Left kidney (tissue), 2 donors: ENCODE results near the gene NTRK2. TPM values are rescaled to one million over a fixed set of nuclear protein-coding genes. Genes with fewer than 3 reads are reported as not detected.

Experiments
- DNase-seq: peaks from one replicate; pipeline ENCODE4 v3.0.0-alpha.2; 2013
- polyA plus RNA-seq: library from polyadenylated mRNA; unstranded; fragments of 120-200 nt; gene quantifications from one replicate; pipeline ENCODE4 v1.2.1, GENCODE V29; 2013; ENCODE audit not compliant: insufficient read length

The NTRK2 gene
- polyA plus RNA-seq, 1 donor = 105 TPM

- no peak for DNase-seq
Measured at GRCh38 chr9:84974855-84975254, 305.3 kb downstream of the NTRK2 start.

DNA sequence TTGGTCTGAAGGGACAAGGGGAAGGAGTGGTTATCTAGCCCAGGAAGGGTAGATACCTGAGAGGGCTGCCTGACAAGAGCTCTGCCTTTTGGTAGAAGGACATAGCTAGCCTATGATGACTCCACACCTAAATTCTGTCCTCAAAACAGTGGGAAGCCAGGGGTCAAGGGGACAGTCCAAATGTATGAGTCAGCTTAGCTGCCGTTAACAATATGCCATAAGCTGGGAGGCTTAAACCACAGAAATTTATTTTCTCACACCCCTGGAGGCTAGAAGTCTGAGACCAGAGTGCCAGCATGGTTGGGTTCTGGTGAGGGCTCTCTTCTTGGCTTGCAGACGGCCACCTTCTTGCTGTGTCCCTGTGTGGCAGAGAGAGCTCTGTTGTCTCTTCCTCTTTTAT is 306.4 kb downstream of the NTRK2 start:
- DNase-seq = no peak

DNA sequence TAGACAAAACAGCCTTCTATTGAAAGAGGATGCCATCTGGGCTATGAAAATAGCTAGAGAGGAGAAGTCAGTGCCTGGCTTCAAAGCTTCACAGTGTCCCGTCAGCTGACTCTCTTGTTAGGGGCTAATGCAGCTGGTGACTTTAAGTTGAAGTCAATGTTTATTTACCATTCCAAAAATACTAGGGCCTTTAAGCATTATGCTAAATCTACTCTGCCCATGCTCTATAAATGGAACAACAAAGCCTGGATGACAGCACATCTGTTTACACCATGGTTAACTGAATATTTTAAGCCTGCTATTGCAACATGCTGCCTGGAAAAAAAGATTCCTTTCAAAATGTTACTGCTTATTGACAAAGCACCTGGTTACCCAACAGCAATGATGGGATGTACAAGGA is 309.1 kb downstream of the NTRK2 start:
- DNase-seq = no peak

DNA sequence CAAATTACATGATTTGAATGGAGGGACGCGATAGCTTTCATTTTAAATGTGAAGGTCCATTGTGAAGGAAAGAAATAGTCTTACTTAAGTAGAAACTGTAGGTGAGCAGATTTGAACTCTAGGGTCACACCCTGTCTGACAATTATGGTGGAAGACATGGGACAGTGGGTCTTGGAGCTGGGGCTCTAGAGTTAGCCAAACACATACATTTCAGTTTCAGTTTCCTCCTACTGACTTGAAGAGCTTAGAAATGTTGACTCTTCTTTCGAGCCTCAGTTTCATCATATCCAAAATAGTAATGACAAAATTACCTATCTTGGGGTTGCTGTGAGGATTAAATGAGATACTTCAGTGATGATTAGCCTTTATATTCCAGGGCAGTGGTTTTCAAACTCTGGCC is 314.2 kb downstream of the NTRK2 start:
- DNase-seq = no peak

GRCh38 chr9:84988621-84989020 is 319.1 kb downstream of the NTRK2 start:
- no peak for DNase-seq

DNA sequence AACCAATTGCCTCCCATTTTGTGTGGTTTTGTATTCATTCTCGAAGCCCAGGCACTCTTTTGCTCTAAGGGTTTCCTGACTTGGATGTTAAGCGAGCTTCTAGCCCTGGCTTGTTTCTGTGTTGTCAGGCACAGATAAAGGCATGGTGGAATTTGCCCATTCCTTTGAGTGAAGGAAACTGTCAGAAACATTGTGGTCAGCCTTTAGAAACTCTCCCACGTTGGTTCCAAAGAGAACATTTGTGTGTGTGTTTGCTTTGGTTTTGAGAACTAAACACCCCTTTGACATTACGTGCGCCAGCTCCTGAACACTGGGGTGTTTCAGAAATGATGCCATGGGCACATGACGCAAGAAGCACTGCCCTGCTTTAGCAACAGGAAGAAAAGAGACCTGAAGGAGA is 320.9 kb downstream of the NTRK2 start:
- DNase-seq = no peak

DNA sequence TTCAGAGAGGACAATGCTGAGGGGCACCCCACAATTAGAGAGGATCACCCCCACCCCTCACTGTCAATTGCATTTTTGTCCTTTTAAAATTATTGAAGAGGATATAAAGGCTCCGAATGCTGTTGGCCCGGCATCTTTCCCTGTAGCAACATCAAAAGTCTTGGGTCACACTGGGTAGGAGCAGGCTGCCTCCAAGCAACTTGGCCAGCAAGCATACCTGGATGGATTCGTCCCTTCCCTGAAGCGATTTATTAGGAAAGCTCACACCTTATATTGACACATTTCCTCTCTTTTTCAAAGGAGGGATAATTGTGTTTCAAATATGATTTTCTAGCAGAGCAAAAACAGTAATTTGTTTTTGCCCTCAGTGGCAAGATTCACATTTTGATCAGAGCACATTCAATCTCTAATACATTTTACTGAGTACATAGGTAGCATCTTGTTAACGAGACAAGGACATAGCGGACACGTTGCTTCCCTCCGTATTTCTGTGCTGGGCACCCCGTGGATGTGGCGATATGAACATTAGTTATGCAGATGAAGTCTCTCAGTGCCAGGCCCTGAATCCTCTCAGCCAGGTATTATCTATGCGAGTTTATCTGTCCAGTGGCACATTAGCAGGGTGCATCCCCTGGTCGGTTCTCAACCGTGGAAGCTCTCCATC is 321.5 kb downstream of the NTRK2 start:
- no peak for DNase-seq

DNA sequence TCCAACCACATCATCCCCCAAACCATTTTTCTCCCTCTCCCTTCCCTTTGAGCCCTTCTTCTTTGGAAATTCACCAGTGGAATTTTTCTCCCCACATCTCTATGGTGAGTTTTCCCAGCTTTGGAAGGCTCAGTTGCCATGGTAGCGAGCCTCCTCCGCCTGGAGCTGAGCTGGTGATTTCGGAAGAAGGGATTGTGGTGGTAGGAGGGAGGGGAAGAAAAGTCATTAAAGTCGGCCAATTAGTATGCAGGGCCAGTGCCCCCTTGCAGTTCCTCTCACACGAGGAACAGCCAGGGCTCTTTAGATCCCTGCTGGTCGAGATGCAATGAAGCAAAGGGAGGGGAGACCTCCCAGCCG is 322.0 kb downstream of the NTRK2 start:
- DNase-seq = no peak

DNA sequence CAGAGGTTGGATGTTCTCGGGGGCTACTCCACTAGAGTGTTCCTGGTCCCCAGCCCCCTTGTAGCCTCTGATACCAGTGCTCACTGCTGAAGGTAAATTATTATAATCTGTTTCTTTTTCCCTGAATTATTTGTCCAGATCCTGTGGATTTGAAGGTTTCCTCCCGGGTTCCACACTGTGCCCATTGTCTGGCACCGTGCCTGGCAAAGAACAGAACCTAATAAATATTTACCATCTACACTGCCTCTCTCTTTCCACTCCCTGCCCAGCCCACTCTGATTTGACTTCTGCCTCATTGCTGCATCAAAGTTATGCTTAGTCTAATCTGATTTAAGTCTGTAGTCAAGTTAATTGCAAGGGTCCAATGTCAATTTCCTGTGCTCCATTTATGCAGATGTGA is 322.9 kb downstream of the NTRK2 start:
- no peak for DNase-seq

DNA sequence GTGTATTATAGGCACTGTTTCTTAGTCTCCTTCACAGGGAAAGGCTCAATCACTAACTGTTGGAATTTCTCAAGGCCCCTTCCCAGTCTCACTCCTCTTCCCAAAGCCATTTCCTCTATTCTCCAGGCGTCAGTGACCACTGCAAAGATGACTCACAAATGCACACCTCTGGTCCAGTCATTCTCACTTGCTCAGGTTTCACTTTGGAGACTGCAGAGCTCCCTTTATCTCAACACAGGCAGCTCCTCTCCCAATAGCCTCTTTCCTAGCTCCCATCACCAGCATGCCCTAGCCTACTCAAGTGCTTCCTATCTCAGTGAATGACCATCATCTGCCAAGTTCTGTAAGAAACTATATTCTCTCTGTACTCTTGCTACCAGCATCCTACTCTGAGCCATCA is 323.6 kb downstream of the NTRK2 start:
- DNase-seq = no peak

DNA sequence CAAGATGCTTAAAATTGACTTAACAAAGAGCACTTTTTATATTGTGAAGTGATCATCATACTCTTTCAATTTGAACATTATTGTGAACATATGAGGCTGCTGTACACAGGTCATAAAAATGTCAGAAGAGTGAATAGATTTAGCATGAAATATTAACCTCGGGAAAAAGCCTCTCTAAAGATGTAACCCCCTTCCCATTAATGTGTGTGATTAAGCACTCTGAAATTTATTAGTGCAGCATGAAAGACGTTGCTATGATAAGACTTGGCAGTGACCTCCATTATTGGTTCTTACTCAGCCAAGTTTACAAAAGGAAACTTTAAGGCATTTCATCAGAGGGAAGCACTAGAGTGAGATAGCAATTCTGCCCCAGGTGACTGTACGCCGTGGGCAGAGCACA is 326.5 kb downstream of the NTRK2 start:
- DNase-seq = no peak

DNA sequence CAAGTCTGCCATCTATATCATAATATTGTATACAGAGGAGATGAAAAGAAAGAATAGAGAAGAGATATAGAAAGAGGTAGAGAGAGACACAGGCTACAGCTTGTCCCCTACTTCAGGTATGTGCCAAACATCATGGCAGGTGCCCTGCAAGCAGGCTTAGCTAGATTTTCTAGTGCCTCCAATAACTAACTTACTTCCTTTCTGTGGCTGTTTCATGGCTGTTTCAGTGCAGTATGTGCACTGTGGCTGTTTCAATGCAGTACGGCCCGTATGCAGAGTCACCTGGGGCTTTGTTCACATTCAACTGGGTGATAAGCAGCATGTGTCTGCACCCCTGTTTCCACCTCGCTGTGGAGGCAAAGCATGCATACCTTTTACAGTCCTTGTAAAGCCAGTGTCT is 327.2 kb downstream of the NTRK2 start:
- no peak for DNase-seq

DNA sequence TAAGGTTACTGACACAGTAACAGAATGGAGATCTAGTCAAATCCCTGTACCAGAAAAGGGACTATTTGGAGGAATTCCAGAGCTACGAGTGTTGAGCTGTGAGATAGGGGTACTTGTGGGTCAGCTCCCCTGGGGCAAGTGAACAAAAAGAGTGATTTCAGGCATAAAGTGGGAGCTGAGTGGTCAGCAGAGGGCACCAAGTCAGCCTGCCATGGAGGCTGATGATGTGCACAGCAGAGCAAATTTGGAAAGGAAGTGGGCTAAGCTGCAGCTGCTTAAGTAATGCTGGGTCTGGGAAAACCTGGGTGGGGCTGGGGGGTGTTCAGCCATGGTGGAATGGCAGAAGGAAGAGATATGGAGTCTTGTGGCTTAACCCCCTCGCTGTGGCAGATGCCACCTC is 327.9 kb downstream of the NTRK2 start:
- no peak for DNase-seq

DNA sequence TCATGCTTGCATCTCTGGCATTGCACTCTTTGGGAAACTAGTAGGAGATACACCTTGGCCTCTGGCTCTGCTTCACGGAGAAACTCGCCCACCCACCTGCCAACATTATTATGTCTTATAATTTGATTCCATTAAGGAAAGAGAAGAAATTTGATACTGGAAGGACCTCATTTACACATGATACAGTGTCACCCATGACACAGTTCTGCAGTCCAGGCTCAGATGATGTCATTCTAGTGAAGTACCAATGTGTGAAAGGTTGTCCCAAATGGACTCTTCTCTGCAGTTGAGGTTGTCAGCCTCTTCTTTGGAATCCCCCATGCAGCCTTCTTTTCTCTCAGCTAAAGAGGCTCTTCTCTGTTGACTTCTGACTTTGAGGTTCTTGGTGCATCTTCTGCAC is 329.1 kb downstream of the NTRK2 start:
- DNase-seq = no peak

DNA sequence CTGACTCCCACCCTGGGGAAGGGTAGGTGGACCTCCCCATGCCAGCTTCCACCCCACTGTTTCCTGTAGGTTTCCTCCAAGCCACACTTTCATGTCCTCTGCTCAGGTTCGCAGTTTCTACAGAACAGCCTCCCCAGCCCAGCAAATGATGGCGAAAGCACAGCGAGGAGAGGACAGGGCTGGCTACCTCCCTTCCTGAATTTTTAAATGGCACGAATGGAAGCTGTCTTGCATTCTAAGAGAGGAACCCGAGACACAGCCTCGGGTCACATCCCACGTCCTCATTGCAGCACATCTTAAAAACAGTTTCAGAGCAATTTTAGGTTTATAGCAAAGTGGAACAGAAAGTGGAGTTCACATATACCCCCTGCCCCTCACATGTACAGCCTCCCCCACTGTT is 330.3 kb downstream of the NTRK2 start:
- no peak for DNase-seq

DNA sequence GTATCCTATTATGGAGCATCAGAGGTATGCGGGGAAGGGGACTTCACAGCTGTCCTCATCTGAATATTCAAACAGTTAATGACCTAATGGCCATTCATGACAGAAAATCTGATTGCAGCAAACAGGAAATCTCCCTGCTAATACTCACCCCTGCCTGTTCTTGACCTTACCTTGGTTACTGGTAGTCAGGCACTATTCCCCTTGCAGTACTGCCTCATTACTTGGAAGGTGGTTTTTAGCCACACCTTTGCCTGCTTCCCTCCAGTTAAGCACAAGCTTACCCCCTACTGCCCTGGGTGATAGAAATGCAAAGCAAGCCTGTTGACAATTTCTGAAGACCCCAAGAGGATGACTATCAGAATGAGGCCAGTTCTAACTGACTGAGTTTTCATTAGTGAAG is 332.4 kb downstream of the NTRK2 start:
- DNase-seq = no peak

DNA sequence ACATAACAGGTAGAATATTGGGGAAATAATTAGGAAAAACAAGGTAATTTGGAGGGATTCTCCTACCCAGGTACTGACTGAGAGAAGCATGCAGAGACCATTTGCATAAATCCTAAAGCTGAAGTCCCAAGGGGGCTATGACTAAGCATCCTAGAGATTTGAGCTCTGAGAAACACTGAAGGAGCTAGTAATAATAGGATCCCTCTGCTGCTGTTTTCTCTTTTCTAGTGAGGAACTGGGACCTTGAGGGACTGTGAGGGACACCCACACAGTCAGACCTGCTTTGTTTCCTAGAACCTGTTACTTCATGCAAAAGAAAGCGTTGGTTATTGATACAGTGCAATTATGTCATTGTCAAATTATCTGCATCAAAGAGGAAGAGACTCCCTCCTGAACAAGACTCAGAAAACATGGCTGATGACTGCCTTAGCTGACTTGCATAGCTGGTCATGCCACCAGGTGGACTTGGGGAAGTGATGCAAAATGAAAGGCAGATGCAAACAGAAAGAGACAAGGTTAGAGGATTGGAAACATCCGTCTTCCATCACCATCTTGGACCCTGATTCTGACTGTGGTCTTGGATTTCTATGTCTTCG is 335.4 kb downstream of the NTRK2 start:
- DNase-seq = no peak

GRCh38 chr9:85007748-85008147 is 338.2 kb downstream of the NTRK2 start:
- no peak for DNase-seq

- DNase-seq = no peak
Measured at GRCh38 chr9:85008215-85008614, 338.7 kb downstream of the NTRK2 start.

DNA sequence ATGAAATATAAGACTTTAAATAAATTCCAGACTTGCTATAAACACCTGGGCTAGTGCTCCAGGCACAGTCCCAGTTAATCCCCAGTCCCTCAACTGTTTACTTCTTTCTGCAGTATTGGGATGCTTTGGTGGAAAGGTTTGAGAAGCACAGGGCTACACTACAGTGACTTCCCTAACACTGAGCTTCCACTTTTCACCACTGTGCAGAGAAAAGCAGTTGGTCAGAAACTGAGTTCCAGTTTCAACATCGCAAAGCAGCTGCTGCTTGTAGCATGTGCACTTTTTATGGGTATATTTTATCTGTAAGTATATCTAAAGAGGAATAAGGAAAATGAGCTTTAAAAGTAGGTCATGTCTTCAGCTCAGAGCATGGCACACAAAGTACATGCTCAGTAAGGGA is 339.7 kb downstream of the NTRK2 start:
- DNase-seq = no peak

DNA sequence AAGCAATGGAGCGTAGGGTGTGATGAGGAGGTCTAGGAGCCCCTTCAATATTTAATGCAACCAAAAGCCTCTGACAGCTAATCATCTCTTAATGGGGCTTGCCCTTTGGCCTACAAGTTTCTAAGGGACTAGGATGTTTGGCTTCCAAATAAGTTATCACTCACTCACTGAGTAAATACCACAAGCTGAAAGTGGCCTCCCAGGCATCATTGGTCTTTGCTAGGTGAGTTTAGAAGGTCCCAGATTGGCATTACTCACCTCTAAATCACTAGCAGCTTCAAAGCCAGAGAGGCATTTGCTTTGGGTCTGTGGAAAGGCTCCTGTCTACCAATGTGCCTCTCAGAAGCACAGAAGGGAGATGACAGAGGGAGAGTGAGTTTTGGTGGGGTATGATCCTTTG is 344.2 kb downstream of the NTRK2 start:
- DNase-seq = no peak

- DNase-seq = no peak
Measured at GRCh38 chr9:85014292-85014691, 344.8 kb downstream of the NTRK2 start.

GRCh38 chr9:85016384-85017006 is 347.0 kb downstream of the NTRK2 start:
- DNase-seq = peak; percentile 55

DNA sequence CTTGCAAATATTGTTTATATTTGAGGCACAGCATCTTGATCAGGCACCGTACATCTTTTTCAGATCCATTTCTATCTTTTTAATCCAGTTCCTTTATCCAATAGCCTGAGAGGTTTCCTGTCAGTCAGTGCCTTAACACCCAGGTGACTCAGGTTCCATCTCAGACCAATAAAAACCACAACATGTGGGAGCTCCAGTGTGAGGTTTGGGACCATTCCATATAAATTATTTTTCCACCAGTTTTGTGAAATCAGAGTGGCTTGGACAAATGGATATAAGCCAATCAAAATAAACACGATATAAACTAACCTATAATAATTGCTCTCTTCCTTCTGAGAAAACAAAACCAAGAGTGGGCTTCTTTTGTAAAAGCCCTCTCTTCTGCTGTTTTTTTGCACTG is 351.3 kb downstream of the NTRK2 start:
- no peak for DNase-seq
